Stimulated activated CD8-positive, alpha-beta memory T cell treated with anti-CD3 and anti-CD28 coated beads, Interleukin-4, amount 100 ng/mL, for 24 hours (primary cell): ENCODE results near the gene DISC1.
"Not testable (repeated sequence)": the region's sequence is repeated elsewhere in the genome, so short reads cannot be mapped to it uniquely, and the experiment has no call there.

Experiments used
- DNase-seq: peaks from one replicate; pipeline ENCODE4 v3.0.0-alpha.2; 2020; ENCODE audit warnings: low read depth

The DISC1 gene

DNA sequence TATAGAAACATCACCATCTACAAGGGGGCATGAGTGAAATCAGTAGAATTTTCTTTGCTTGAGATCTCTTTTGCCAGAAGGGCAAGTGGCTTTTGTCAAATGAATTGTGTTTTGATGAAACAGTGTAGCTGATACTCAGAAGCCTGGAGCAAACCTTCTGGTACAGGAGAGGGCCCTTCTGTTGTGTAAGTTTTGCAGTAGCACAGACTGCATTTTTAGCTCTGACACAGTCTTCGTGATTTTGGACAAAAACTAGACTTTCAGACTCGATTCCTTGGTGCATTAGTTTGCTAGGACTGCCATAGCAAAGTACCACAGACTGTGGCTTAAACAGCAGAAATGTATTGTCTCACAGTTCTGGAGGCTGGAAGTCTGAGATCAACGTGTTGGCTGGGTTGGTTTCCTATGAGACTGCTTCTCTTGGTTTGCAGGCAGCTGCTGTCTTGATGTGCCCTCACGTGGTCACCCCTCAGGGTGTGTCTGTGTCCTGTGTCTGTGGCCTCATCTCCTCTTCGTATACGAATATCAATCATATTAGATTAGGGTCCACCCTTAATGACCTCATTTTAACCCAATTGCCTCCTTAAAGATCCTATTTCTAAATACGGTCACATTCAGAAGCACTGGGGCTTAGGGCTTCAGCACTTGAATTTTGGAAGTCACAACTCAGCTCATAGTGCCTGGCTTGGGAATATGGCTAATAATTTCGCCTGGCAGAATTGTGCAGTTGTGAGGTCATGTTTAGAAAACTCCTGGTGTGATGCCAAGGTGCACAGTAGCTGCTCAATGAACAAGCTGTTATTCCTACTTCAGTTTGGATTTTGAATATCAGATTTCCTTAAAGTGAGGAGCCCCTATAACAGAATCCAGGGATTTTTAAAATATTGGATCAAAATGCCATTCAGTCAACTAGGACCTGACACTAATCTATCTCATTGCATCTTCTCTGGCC, 21.2 kb upstream of the DISC1 start:
- no peak for DNase-seq

GRCh38 chr1:231606712-231607111, 19.9 kb upstream of the DISC1 start:
- no peak for DNase-seq

DNA sequence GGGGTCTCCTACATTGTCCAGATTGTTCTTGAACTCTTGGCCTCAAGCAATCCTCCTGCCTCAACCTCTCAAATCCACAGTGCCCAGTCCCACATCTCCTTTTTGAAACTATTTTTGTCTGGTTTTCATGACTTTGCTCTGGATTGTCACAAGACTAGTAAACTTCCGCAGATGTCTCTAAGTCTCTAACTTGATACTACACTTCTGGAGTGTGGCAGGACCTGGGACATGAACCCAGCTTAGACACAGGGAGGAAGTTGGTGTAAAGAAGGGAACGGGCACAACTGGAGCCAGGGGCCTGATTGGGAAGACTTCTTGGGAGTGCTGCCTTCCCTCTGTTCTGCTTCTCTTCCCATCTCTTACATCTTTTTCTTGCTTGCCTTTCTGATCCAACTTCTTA, 16.2 kb upstream of the DISC1 start:
- no peak for DNase-seq

DNA sequence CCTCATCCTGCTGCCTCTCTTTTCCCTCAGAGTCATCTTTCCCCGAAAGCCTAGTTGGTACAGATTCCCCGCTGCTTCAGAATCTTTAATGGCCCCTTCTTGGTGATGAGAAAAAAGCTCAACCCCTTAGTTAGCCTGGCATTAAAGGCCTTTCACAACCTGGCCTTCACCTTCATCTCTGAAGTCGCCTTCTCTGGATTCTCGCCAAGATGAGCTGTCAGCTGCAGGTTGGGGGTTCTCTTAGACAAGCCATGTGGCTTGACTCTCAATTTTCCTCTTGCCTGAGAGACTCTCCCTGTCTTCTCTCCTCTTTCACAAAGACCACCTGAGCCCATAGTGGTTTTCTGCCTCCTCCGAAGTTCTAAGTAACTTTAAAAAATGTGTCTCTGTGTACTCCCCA, 15.5 kb upstream of the DISC1 start:
- DNase-seq, result no peak

DNA sequence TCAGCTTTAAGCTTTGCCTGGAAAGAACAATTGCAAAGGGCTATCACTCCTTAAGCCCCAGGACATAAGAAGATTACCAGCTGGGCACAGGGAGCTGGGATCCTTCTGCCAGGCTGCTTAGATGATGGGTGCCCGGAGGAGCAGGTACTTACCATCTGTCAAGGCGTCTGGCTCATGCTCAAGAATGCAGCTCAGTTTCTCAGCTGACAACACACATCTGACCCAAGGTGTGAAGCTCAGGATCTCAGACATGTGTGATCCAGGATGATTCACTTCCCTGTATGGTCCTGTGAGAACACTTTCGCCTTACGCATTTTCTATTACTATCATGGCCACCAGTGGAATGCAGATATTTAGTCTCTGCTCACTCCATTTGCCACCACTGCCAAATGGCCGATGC, 14.7 kb upstream of the DISC1 start:
- no peak for DNase-seq

- DNase-seq, result no peak
Measured at GRCh38 chr1:231612393-231613089, 14.0 kb upstream of the DISC1 start.

- DNase-seq, result no peak
Measured at GRCh38 chr1:231613419-231614349, 12.9 kb upstream of the DISC1 start.

DNA sequence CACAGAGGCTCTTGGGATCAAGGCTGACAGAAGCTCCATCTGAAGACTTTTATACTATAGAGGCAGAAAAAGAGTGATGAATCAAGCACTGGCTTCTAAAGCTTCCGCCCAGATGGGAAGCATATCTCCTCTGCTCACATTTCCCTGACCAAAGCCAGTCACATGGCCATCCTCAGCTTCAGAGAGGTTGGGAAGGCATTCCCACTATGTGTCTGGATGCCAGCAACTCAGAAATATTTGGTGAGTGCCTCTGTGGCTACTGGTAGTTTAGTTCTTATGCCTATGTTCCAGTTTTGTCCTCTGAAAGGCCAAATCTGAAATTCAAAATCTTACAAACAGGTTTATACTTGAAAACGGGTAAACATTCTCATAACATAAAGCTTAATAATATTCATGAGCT, 9.9 kb upstream of the DISC1 start:
- DNase-seq, result no peak

- no peak for DNase-seq
Measured at GRCh38 chr1:231618609-231619256, 7.9 kb upstream of the DISC1 start.

DNA sequence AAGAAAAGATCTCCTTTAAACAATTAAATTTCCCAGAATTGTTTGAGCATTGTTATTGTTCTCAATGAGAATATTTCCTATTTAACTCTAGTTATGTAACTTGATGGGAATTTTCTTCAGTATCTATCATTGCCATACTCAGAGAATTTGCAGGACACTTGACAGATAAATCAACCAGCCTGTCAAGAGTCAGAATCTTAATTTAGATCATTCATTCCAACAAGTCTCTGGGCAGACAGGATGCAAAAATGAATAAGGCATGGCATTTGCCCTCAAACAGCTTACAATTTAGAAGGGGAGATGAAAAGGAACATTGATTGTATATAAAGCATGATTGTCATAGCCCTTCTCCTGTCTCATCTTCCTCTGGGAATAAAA, 7.3 kb upstream of the DISC1 start:
- DNase-seq, result no peak

GRCh38 chr1:231625042-231625441, 1.5 kb upstream of the DISC1 start:
- DNase-seq, result not testable (repeated sequence)

DNA sequence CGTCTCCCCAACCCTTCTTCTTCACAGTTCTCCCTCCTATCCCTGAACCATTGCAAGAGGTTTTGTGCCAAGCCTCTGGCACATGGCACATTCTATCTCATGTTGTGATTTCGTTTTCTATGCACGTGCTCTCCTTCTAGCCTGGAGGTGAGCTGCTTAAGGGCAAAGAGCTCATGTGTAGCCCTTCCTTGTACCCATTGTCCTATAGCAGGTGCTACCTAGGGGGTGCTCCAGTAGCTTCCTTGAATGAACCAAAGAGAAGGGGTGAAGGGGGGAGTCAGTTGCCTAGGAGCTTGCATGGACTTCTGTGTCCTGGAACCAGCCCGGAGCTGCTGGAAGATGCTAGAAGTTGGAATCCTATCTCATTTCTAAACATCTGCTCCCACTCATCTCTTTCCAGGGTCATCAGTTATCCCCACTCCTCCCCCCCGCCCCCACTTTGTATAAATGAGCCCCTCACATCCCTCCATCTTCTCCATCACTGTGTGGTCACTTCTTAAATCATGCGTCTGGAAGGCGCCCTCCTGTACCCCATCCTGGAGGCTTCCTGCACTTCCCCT, 535 bp upstream of the DISC1 start:
- no peak for DNase-seq

GRCh38 chr1:231626951-231627614, 493 bp downstream of the DISC1 start:
- DNase-seq, result no peak

DNA sequence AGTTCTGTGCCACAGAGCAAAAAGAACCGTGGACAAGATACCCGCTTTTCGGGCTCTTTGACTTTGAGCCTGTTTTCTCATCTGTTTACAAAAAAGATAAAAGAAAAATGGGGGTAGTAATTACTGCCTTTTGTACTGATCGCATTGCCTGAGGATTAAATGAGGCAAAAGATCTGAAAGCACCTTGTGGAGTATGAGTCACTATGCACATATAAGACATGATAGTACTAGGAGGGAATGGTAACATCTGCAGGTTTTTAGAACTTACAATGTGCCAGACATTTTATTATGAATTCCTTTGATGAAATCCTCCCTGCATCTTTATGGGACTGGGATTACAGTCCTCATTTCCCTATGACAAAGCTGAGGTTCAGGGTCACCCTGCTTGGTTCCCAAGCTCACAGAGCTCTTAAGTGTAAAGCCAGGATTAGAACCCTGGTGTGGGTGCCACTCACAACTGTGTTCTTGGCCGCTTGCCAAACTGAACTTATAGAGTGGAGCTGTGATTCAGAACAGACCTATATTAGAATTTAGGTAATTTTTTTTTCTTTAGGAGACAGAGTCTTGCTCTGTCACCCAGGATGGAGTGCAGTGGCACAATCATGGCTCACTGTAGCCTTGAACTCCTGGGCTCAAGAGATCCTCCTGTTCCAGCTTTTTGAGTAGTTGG, 1.8 kb downstream of the DISC1 start:
- no peak for DNase-seq

GRCh38 chr1:231629132-231629531, 2.5 kb downstream of the DISC1 start:
- DNase-seq, result no peak

GRCh38 chr1:231630558-231631205, 4.1 kb downstream of the DISC1 start:
- no peak for DNase-seq

- no peak for DNase-seq
Measured at GRCh38 chr1:231631717-231632116, 5.1 kb downstream of the DISC1 start.

GRCh38 chr1:231632119-231632518, 5.5 kb downstream of the DISC1 start:
- DNase-seq, result no peak

DNA sequence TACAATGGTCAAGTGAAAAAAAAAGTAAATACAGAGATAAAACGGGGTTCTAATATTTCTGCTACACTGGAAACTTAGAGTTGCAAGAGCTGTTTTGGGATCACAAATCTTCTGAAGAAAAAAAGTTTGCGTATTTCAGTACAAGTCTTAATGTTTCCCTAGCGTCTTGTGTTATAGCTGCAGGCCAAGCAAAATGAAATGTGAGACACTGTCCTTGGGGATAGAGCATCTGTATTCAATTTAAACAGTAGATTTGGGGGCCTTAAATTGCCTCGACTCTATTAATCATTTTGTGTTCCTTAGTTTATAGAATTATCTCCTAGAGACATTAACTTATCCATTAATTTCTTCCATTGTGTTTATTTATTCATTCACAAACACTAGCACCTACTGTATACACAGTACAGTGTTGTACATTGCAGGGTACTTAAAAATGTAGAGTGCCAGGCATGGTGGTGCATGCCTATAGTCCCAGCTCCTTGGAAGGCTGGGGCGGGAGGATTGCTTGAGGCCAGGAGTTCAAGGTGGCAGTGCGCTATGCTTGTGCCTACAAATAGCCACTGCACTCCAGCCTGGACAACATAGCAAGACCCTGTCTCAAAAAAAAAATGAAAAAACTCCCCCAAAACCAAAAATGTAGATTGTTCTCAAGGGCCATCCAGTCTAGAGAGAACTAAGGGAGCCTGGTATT, 7.9 kb downstream of the DISC1 start:
- DNase-seq, result no peak
